ENCODE measurements around the gene PLCD3.

PLCD3 gene

GRCh38 chr17:45087978-45088377, 44.3 kb downstream of the PLCD3 start:
- no peak for TF ChIP-seq CTCF (IDR thresholded peaks at IDR 0.05)

- no peak for TF ChIP-seq CTCF (IDR thresholded peaks at IDR 0.05)
These were observed 44.8 kb downstream of the PLCD3 start for GRCh38 chr17:45087504-45087975.

GRCh38 chr17:45086865-45087503, 45.3 kb downstream of the PLCD3 start:
- TF ChIP-seq CTCF (IDR thresholded peaks at IDR 0.05): no peak

- no peak for TF ChIP-seq CTCF (IDR thresholded peaks at IDR 0.05)
These were observed 45.9 kb downstream of the PLCD3 start for GRCh38 chr17:45086391-45086790.

GRCh38 chr17:45081047-45081703, 51.1 kb downstream of the PLCD3 start:
- no peak for TF ChIP-seq CTCF (IDR thresholded peaks at IDR 0.05)

GRCh38 chr17:45077643-45078042, 54.7 kb downstream of the PLCD3 start:
- TF ChIP-seq CTCF (IDR thresholded peaks at IDR 0.05): no peak

- no peak for TF ChIP-seq CTCF (IDR thresholded peaks at IDR 0.05)
These were observed 58.8 kb downstream of the PLCD3 start for GRCh38 chr17:45073414-45074070.

All from LNCAP (cell line).